ENCODE measurements around the gene UBE3D.
"Not testable (repeated sequence)": the region's sequence is repeated elsewhere in the genome, so short reads cannot be mapped to it uniquely, and the experiment has no call there.

Gene UBE3D

DNA sequence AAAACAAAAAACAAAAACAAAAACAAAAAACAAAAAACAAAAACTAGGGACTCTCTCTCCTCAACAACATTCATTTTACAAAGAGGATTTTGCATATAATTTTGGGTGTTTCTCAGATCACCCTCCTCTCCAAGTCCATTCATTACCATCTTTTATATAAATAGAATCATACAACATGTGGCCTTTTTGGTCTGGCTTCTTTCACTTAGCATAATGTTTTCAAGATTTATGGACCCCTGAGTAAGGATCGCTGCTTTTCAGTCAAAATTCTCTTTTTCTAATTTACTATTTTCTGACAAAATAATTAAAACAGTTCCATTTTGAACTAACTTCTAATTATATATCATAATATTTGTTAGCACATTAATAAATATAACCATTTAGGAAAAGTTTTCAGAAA is 94.8 kb downstream of the UBE3D start:
- no peak for FAIRE-seq

GRCh38 chr6:82968708-82969107 is 96.9 kb downstream of the UBE3D start:
- FAIRE-seq: no peak

DNA sequence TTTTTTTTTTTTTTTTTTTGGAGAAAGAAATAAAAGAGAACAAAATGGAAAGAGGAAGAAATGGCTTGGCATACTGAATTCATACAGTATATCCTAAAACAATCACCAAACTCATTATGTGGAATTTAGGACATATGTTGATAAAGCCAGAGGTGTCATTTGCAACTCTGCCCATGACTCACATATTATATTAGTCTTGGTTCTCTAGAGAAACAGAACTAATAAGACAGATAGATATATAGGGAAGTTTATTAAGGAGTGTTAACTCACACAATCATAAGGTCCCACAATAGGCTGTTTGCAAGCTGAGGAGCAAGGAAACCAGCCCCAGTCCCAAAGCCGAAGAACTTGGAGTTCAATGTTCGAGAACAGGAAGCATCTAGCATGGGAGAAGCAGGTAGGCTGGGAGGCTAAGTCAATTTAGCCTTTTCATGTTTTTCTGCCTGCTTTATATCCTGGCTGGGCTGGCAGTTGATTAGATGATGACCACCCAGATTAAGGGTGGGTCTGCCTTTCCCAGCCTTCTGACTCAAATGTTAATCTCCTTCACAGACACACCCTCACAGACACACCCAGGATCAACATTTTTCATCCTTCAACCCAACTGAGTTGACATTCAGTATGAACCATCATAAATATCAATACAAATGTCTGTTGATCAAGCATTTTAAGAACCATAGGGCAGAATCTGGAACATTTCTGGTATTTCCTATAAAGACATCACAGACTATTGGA is 102.3 kb downstream of the UBE3D start:
- no peak for FAIRE-seq

GRCh38 chr6:82959385-82959941 is 106.2 kb downstream of the UBE3D start:
- FAIRE-seq: no peak

DNA sequence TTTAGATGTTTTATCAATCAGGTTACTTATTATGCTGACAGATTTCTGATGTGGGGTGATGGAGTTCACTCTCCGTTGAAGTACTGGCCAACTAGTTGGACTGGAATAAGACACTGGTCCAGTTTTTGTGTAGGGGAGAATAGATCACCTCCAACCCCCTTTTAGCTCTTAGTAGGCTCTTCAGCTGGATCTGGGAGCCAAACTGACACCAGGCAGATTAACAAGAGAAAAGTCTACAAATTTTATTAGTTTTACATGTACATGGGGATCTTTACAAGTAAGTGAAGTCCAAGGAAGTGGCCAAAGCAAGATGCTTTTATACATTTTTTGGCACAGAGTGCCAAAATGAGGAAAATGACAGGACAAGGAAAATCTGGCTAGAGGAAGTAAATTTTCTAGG is 107.1 kb downstream of the UBE3D start:
- no peak for FAIRE-seq

- FAIRE-seq: no peak
Measured at GRCh38 chr6:82957868-82958245, 107.8 kb downstream of the UBE3D start.

GRCh38 chr6:82957171-82957867 is 108.3 kb downstream of the UBE3D start:
- FAIRE-seq: no peak

GRCh38 chr6:82955841-82956240 is 109.8 kb downstream of the UBE3D start:
- no peak for FAIRE-seq

GRCh38 chr6:82954937-82955577 is 110.6 kb downstream of the UBE3D start:
- no peak for FAIRE-seq

DNA sequence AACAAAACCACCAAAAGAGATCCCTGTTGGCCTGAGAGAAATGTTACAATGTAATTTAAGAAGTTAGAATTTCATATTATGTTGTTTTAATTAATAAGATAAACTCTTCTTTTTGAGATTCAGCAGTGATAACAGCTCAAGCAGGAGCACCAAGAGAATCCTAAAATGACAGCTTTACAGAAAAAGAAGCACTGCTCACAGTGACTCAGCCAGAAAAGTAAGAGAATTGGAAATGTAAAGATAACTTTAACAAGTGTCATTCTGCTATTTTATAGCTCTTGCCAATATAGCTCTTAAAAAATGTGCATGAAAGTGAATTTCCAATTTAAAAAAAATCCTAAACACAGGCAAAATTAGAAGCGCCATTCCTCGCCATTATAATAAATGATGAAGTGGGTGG is 111.3 kb downstream of the UBE3D start:
- no peak for FAIRE-seq

DNA sequence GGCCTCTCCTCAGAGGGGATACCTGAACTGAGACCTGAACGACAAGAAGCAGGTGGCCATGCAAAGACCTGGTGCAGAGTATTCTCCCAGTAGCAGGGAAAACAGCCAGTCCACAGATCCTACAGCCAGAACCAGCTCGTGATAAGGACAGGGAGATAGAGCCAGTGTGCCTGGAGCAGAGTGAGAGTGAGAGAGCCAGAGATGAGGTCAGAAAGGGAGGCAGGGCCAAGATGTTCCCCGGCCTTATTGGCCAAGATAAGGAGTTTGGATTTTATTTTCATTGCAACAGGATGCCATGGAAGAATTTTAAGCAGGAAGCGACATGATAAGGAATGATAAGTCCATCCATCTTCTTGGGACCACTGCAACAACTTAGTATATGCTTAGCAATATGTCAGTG is 111.8 kb downstream of the UBE3D start:
- no peak for FAIRE-seq

DNA sequence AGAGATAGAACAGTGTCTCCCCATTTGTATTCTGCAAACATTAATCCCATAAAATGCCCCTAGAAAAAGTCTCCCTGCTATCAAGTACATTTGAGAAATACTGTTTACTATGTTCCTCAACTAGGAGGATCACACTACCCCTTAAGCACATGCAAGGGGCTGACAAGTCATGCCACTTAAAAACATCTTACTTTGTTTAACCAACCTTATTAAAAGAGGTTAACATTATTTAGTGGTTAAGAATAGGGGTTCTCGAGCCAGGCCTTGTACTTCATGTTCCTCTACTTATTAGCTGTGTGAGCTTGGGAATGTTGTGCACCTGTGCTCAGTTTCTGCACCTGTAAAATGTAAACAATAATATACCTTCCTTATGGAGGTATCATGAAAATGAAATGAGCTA is 113.7 kb downstream of the UBE3D start:
- FAIRE-seq: no peak

DNA sequence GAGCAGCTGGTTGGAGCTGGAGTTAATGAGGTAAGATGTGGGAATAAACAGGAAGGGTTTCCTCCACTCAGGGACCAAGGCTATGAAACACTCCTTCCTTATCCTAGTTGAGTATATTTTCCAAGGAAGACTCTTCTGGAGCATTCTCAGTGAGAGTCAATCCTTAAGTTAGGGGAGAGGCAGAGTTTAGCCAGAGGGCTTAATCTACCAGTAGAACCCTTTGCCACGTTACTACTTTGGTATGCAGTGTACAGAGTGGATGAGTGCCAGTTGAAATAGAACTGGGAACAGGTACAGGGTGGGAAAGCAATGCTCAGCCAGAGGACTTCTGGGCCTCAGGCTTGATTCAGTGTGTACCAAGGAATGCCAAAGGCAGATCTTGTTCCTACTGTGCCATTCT is 114.3 kb downstream of the UBE3D start:
- no peak for FAIRE-seq

GRCh38 chr6:82930915-82931314 is 134.7 kb downstream of the UBE3D start:
- not testable (repeated sequence) for FAIRE-seq

- no peak for FAIRE-seq
Measured at GRCh38 chr6:82924799-82925535, 140.7 kb downstream of the UBE3D start.

DNA sequence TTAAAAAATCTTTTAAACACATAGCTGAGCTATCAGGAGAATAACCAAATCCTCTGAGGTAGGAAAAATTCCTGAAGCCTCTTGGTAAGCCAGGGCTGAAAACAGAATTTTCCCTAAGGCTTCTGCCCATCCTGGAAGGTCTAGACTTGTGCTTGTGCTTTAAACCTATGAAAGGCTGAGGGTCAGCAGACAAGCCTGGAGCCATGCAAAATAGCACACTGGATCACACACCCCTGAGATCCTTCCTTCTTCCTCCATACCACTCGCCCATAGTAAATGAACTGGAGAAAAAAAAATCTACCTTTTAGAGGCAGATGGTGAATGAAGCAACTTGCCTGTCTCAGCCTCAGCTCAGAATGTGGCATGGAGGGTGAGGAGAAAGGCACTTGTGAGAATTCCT is 144.4 kb downstream of the UBE3D start:
- FAIRE-seq: no peak

DNA sequence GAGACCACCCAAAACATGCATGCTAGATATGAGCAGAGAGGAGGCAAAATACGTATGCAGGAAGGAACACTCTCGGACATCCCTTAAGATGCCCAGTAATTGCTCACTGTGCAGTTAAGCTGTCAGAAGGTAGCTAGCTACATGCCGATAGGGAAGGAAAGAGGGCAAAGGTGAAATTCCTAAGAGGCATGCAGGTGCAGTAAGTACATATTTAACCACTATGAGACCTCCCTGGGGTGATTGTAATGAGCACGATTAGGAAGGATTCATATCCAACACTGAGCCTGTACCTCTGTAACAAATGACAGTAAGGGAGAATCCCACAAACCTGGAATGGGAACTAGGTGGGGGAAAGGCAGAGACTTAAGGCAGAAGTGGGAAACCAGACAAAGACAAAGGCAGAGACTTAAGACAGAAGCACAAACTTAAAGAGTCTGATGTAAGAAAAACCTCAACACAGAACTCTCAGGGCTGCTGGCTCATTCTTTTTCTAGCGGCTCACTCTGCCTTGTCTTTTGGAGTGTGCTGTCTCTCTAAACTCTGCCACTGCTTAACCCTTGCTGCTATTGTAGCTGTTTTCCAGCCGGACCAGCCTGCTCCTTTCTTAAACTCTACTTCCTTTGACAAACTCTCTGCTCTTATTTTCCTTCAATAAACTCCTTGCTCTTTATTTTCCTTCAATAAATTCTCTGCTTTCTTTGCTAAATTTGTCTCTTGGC is 148.1 kb downstream of the UBE3D start:
- no peak for FAIRE-seq

- no peak for FAIRE-seq
Measured at GRCh38 chr6:82915666-82916065, 150.0 kb downstream of the UBE3D start.

DNA sequence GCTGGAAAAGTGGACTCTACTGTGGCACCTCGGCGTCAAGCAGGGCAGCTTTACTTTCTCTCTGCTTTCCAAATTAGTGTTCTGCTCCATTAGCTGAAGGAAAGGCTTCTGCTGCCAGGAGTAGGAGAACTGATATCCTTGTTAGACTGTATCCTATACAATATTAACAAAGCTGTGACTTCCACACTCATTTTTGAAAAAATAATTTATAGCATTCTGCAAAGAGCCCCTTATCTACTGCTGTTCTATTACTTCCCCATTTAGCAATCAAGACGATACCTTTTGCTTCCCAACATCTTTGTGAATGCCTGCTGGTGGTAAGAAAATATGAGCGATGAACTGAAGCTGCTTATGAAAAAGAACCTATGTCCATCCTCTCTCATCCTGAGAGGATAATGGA is 151.1 kb downstream of the UBE3D start:
- FAIRE-seq: no peak

- no peak for FAIRE-seq
Measured at GRCh38 chr6:82910820-82911219, 154.8 kb downstream of the UBE3D start.

GRCh38 chr6:82910395-82910794 is 155.2 kb downstream of the UBE3D start:
- FAIRE-seq: no peak

DNA sequence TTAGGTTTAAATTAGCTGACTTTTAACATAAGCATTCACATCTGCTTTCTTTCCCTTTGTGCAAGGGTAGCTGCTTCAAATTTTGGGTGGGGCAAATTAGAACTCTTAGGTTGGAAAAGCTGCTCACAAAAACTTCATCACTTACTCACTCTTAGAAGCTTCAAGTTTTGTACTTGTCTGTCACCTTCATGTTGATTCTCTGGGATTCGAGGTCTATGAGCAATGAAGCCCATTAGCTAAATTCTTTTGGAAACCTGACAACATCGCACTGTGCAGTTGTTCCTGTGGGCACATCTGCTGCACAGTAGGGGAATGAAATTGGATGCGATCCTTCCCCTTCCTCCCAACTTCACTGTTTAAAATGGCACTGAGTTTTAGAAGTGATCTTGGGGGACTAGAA is 156.1 kb downstream of the UBE3D start:
- FAIRE-seq: no peak

GRCh38 chr6:82908661-82909060 is 157.0 kb downstream of the UBE3D start:
- no peak for FAIRE-seq

Data from A204.1 (cell line).